ENCODE measurements around the gene MIGA1.

DNA sequence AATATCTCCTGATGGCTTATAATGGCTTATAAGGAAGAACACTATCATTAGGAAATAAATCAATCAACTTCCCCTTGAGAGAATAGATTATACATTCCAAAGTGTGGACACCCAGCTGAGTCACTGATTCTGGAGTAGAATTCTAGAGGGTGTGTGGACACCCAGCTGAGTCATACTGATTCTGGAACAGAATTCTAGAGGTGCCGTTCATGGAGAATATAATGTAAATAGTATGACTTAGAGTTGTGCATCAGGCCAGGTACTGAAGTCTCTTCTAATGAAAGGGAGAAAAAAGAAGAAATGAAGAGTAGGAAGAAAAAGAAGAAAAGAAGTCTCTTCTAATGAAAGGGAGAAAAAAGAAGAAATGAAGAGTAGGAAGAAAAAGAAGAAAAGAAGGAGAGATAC lies 17.4 kb upstream of the MIGA1 start:
- TF ChIP-seq, protein P1, sequence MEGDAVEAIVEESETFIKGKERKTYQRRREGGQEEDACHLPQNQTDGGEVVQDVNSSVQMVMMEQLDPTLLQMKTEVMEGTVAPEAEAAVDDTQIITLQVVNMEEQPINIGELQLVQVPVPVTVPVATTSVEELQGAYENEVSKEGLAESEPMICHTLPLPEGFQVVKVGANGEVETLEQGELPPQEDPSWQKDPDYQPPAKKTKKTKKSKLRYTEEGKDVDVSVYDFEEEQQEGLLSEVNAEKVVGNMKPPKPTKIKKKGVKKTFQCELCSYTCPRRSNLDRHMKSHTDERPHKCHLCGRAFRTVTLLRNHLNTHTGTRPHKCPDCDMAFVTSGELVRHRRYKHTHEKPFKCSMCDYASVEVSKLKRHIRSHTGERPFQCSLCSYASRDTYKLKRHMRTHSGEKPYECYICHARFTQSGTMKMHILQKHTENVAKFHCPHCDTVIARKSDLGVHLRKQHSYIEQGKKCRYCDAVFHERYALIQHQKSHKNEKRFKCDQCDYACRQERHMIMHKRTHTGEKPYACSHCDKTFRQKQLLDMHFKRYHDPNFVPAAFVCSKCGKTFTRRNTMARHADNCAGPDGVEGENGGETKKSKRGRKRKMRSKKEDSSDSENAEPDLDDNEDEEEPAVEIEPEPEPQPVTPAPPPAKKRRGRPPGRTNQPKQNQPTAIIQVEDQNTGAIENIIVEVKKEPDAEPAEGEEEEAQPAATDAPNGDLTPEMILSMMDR (IDR thresholded peaks at IDR 0.05), result no peak
- TF ChIP-seq, protein P2, sequence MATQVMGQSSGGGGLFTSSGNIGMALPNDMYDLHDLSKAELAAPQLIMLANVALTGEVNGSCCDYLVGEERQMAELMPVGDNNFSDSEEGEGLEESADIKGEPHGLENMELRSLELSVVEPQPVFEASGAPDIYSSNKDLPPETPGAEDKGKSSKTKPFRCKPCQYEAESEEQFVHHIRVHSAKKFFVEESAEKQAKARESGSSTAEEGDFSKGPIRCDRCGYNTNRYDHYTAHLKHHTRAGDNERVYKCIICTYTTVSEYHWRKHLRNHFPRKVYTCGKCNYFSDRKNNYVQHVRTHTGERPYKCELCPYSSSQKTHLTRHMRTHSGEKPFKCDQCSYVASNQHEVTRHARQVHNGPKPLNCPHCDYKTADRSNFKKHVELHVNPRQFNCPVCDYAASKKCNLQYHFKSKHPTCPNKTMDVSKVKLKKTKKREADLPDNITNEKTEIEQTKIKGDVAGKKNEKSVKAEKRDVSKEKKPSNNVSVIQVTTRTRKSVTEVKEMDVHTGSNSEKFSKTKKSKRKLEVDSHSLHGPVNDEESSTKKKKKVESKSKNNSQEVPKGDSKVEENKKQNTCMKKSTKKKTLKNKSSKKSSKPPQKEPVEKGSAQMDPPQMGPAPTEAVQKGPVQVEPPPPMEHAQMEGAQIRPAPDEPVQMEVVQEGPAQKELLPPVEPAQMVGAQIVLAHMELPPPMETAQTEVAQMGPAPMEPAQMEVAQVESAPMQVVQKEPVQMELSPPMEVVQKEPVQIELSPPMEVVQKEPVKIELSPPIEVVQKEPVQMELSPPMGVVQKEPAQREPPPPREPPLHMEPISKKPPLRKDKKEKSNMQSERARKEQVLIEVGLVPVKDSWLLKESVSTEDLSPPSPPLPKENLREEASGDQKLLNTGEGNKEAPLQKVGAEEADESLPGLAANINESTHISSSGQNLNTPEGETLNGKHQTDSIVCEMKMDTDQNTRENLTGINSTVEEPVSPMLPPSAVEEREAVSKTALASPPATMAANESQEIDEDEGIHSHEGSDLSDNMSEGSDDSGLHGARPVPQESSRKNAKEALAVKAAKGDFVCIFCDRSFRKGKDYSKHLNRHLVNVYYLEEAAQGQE (IDR thresholded peaks at IDR 0.05; ENCODE audit: insufficient read depth in 1 of 2, low read depth in 2 of 2, low read length in 1 of 2), result no peak
- TF ChIP-seq POLR2AphosphoS5 (IDR thresholded peaks at IDR 0.05; ENCODE audit: low read depth, low read length) (no peak), SIN3A (IDR thresholded peaks at IDR 0.05; ENCODE audit: borderline replicate concordance, insufficient read depth, low read depth, low read length) (no peak)

Data from Panc1 (cell line).